ENCODE measurements around the gene IGF2BP2.

DNA sequence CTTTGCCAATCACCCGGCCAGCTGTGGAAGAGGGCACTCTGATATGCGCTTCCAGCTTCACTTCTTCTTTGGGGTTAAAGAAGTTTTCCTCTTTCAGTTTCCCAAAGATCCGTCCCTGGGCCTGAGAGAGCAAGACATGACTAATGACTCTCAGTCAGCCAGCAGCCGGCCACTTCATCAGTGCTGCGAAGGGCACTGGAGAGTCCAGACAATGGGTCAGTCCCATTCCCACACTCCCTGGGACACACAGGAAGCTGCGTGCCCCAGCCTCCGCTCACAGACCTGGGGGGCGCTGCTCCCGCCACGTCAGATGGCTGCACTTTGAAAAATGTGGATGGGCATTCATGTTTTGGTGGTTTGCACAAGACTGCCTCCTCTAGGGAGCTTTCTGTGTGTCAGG is 175.4 kb downstream of the IGF2BP2 start:
- TF ChIP-seq, protein P1, sequence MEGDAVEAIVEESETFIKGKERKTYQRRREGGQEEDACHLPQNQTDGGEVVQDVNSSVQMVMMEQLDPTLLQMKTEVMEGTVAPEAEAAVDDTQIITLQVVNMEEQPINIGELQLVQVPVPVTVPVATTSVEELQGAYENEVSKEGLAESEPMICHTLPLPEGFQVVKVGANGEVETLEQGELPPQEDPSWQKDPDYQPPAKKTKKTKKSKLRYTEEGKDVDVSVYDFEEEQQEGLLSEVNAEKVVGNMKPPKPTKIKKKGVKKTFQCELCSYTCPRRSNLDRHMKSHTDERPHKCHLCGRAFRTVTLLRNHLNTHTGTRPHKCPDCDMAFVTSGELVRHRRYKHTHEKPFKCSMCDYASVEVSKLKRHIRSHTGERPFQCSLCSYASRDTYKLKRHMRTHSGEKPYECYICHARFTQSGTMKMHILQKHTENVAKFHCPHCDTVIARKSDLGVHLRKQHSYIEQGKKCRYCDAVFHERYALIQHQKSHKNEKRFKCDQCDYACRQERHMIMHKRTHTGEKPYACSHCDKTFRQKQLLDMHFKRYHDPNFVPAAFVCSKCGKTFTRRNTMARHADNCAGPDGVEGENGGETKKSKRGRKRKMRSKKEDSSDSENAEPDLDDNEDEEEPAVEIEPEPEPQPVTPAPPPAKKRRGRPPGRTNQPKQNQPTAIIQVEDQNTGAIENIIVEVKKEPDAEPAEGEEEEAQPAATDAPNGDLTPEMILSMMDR (IDR thresholded peaks at IDR 0.05; ENCODE audit: low read depth, low read length) = no peak
- TF ChIP-seq, protein P2, sequence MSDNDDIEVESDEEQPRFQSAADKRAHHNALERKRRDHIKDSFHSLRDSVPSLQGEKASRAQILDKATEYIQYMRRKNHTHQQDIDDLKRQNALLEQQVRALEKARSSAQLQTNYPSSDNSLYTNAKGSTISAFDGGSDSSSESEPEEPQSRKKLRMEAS (IDR thresholded peaks at IDR 0.05; ENCODE audit: low read depth, low read length) = no peak
- TF ChIP-seq POLR2A (IDR thresholded peaks at IDR 0.05; ENCODE audit: extremely low read depth, insufficient read length) = no peak
- TF ChIP-seq MYC (IDR thresholded peaks at IDR 0.05; ENCODE audit: low read depth, low read length) = no peak
